Nephron progenitor cell (in vitro differentiated cells): ENCODE measurements around the gene MED15.

ENCODE experiments used
- DNase-seq: peaks from one replicate; pipeline ENCODE4 v3.0.0; 2021
- H3K27ac Mint-ChIP-seq: 2 replicates; pipeline ENCODE4 v1.8.0; 2021; ENCODE audit warnings: mild to moderate bottlenecking, moderate library complexity, mixed read lengths
- H3K27me3 Mint-ChIP-seq: 2 replicates; pipeline ENCODE4 v1.8.0; 2021; ENCODE audit warnings: mild to moderate bottlenecking, low read depth, mixed read lengths; ENCODE audit not compliant: poor library complexity
- H3K36me3 Mint-ChIP-seq: 2 replicates; pipeline ENCODE4 v1.8.0; 2021; ENCODE audit warnings: low read depth, mixed read lengths
- H3K4me1 Mint-ChIP-seq: 2 replicates; pipeline ENCODE4 v1.8.0; 2021; ENCODE audit warnings: mixed read lengths
- H3K4me3 Mint-ChIP-seq: 2 replicates; pipeline ENCODE4 v1.8.0; 2021; ENCODE audit warnings: mild to moderate bottlenecking, moderate library complexity, mixed read lengths
- H3K9me3 Mint-ChIP-seq: 2 replicates; pipeline ENCODE4 v1.8.0; 2021; ENCODE audit warnings: mild to moderate bottlenecking, moderate library complexity, mixed read lengths
- CTCF ChIP-seq: fragments of 200-600 bp; sonication (generic); IDR thresholded peaks from 2 replicates; pipeline ENCODE4 v1.5.0; 2021; ENCODE audit warnings: antibody characterized with exemption

MED15 gene

DNA sequence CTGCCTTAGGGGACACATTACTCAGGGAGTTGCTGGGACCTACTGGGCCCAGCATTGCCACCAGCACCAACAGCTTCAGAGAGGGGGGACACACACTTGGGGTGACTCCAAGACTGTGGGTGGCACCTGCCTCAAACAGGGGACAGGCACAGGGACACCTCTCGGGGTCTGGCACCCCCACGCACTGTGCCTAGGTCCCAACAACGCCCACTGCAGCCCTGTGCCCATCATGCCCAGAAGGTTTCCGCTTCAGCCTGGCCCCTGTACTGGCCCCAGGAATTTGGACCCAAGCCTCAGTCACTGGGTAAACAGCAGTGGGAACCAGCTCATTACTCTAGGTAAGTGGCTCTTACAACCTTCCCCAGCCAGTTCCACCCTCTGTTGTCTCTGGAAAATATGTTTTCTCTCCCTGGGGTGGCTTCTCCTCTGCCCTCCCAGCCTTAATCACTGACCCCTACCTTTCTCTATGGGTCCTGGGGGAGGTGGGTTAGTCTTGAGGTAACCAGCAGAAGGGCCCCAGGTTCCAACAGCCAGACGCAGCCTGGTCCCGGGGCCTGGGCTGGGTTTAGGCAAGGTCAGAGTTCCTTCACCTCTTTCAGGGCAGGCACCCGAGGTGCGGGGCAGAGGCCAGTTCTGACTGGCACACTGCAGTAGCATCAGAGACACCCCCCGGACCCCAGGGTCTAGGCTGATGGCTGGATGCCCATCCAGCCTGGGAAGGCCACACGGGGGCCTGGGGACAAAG is 123.6 kb downstream of the MED15 start:
- H3K27me3 Mint-ChIP-seq: peaks cover 13% of the 10 kb centered on the region
- peaks cover 11% of the 10 kb centered on the region for H3K4me1 Mint-ChIP-seq
- H3K27ac Mint-ChIP-seq: no peak overlapping the region
- no peak for TF ChIP-seq CTCF
- no peak for DNase-seq
- no peak overlapping the region for H3K4me3 Mint-ChIP-seq
- no peaks in the 10 kb centered on the region for H3K36me3 Mint-ChIP-seq
- no peaks in the 10 kb centered on the region for H3K9me3 Mint-ChIP-seq

DNA sequence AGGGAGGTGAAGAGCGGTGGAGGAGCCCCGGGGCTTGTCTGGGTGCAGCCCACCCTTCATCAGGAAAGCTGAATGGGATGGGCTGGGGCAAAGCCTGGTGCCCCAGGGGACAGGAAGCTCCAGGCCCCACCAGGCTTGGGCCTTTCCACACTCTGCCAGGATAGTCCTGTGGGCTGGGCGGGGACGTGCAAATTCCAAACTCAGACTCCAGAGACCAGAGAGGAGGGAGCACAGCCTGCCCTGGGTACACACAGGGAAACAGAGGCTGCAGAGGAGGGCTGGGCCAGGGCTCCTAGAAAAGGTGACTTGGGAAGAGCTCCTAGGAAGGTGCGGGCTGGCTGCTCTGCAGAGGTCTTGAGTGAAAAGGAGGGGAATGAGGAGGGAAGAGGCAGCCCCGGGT is 124.7 kb downstream of the MED15 start:
- peak overlapping the region; percentile 57 for H3K27ac Mint-ChIP-seq
- H3K27me3 Mint-ChIP-seq: peaks cover 12% of the 10 kb centered on the region
- DNase-seq: no peak
- no peak overlapping the region for H3K4me3 Mint-ChIP-seq
- H3K36me3 Mint-ChIP-seq: no peaks in the 10 kb centered on the region
- no peak for TF ChIP-seq CTCF
- H3K4me1 Mint-ChIP-seq: peaks cover 11% of the 10 kb centered on the region
- no peaks in the 10 kb centered on the region for H3K9me3 Mint-ChIP-seq

DNA sequence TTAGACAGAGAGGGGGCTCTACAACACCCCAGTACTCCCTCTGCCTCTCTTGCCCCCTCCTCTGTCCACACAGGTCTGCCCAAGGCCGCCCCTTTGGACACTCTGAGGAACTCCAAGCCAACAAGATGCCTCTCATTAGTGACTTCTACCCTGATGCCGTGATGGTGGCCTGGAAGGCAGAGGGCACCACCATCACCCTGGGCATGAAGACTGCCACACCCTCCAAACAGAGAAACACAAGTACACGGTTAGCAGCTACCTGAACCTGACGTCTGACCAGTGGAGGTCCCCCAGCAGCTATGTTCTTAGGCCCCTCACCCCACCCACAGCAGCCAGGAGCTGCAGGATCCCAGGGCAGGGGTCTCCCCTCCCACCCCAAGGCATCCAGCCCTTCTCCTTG is 125.1 kb downstream of the MED15 start:
- peak overlapping the region; percentile 72 for H3K27ac Mint-ChIP-seq
- no peaks in the 10 kb centered on the region for H3K9me3 Mint-ChIP-seq

DNA sequence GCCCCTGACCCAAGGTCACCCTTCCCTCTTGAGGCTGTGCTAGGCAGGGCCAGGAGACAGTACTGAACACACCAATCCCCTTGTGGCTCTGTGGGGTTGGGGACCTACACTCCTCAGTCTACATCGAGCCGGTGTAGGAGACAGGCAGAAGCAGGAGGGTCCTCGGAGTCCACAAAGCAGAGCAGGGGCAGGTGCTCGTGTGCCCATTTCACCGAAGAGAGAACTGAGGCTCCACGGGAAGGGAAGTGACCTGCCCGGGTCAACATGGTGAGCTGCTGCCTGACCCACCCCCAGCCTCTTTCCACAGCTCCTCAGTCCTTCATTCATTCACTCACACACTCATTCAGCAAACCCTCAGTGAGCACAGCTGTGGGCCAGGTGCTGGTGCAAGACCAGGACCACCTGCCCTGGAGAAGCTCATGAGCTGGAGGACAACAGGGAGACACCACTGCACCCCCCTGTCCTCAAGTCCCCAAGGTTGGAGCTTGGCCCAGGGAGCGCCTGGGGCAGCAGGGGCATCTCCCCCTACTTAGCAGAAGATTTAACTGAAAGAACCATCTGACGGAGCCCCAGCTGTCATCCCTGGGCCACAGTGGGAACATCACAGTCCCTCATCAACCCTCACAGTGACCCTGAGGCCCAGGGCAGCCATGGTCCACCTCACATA is 127.3 kb downstream of the MED15 start:
- no peak overlapping the region for H3K27ac Mint-ChIP-seq
- H3K9me3 Mint-ChIP-seq: peaks cover under 1% of the 10 kb centered on the region
- no peaks in the 10 kb centered on the region for H3K36me3 Mint-ChIP-seq
- no peak for TF ChIP-seq CTCF
- no peak for DNase-seq
- peaks cover 11% of the 10 kb centered on the region for H3K4me1 Mint-ChIP-seq
- no peak overlapping the region for H3K4me3 Mint-ChIP-seq
- peaks cover 22% of the 10 kb centered on the region for H3K27me3 Mint-ChIP-seq

More for the DNA sequence above, 125.1 kb downstream of the MED15 start:
- Mint-ChIP-seq H3K36me3 (no peaks in the 10 kb centered on the region), H3K4me3 (no peak overlapping the region), H3K27me3 (peaks cover 11% of the 10 kb centered on the region), H3K4me1 (peaks cover 11% of the 10 kb centered on the region)
- no peak for TF ChIP-seq CTCF
- DNase-seq: no peak

GRCh38 chr22:20635227-20635591 is 127.8 kb downstream of the MED15 start:
- no peak for TF ChIP-seq CTCF
- peaks cover 24% of the 10 kb centered on the region for H3K27me3 Mint-ChIP-seq
- no peak overlapping the region for H3K27ac Mint-ChIP-seq
- H3K4me3 Mint-ChIP-seq: no peak overlapping the region
- peaks cover 4% of the 10 kb centered on the region for H3K9me3 Mint-ChIP-seq
- no peaks in the 10 kb centered on the region for H3K36me3 Mint-ChIP-seq
- DNase-seq: no peak
- H3K4me1 Mint-ChIP-seq: peaks cover 11% of the 10 kb centered on the region
